ENCODE data around the gene NDEL1. TPM values are rescaled to one million over a fixed set of nuclear protein-coding genes. Genes with fewer than 3 reads are reported as not detected.

Gene NDEL1, protein sequence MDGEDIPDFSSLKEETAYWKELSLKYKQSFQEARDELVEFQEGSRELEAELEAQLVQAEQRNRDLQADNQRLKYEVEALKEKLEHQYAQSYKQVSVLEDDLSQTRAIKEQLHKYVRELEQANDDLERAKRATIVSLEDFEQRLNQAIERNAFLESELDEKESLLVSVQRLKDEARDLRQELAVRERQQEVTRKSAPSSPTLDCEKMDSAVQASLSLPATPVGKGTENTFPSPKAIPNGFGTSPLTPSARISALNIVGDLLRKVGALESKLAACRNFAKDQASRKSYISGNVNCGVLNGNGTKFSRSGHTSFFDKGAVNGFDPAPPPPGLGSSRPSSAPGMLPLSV
- total RNA-seq (10 to 100 TPM; 24.6 to 54.8 (median 44.7) TPM), polyA plus RNA-seq (10 to 100 TPM; 34.2 to 79.2 (median 37.6) TPM)
- long read RNA-seq, donor 1, transcript NDEL1-203 (10 exons, 1,858 nt) = major isoform, 9 of 17 reads
- long read RNA-seq, donor 1, partial matches to known transcripts = 1 of 17 reads
- long read RNA-seq, donor 1, other reads (novel, unspliced or antisense) = 2 of 17 reads
- long read RNA-seq, donor 2, transcript NDEL1-203 (10 exons, 1,858 nt) = major isoform, 10 of 22 reads
- long read RNA-seq, donor 2, transcript NDEL1-204 (1 exons, 3,927 nt) = minor isoform, 5 of 22 reads
- long read RNA-seq, donor 2, partial matches to known transcripts = 1 of 22 reads
- long read RNA-seq, donor 2, other reads (novel, unspliced or antisense) = 5 of 22 reads

GRCh38 chr17:8435245-8436168 lies at the start of gene NDEL1:
Gene NDEL1 (plus strand): TSS chr17:8435884. CDS start chr17:8444272, 8,388 bp downstream.
- Histone ChIP-seq H3K9me3 (no peaks in the 10 kb centered on the region), H3K4me3 (peak within 1 kb of the TSS; percentile 84), H3K4me1 (peaks cover 16% of the 10 kb centered on the region), H3K36me3 (ENCODE audit: insufficient read depth in 1 of 2, low read depth in 1 of 2) (peaks cover 0 to 12% of the 10 kb centered on the region in 2 donors), H3K27ac (peak within 1 kb of the TSS; percentile 98), H3K27me3 (ENCODE audit: insufficient read depth in 3 of 3, low read length in 2 of 3) (no peaks in the 10 kb centered on the region)
- ATAC-seq = peak; percentile 96 to 99 (median 97)
- DNase-seq = peak; percentile 99 to 100
- intact Hi-C loops (cut with DNase I) = no loop called here
- TF ChIP-seq, protein P1, sequence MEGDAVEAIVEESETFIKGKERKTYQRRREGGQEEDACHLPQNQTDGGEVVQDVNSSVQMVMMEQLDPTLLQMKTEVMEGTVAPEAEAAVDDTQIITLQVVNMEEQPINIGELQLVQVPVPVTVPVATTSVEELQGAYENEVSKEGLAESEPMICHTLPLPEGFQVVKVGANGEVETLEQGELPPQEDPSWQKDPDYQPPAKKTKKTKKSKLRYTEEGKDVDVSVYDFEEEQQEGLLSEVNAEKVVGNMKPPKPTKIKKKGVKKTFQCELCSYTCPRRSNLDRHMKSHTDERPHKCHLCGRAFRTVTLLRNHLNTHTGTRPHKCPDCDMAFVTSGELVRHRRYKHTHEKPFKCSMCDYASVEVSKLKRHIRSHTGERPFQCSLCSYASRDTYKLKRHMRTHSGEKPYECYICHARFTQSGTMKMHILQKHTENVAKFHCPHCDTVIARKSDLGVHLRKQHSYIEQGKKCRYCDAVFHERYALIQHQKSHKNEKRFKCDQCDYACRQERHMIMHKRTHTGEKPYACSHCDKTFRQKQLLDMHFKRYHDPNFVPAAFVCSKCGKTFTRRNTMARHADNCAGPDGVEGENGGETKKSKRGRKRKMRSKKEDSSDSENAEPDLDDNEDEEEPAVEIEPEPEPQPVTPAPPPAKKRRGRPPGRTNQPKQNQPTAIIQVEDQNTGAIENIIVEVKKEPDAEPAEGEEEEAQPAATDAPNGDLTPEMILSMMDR (IDR thresholded peaks at IDR 0.05) = no peak
- WGBS, 3 donors = 2 to 4% (median 3%) methylated on average over 41 to 68 of the region's 68 CpGs

DNA sequence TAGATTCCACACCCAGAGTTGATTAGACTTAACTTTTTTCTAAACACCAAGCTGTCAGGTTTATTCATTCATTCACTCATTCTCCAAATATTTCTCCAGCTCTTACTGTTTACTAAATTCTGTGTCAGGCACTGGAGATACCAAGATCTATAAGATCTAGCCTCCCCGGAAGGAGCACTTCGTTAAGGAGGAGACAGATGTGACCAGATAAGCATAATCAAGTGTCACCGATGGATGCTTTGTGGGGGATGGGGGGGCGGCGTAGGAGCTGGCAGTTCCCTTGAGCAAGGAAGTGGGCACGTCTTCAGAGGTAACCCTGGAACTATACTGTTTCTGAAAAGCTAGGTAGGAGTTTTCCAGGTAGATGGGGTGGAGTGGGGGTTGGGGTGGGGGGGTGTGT lies 48.8 kb upstream of the NDEL1 start:
- H3K4me3 ChIP-seq = no peak overlapping the region
- H3K9me3 ChIP-seq = no peaks in the 10 kb centered on the region
- DNase-seq (no peak), ATAC-seq (no peak)
- H3K27ac ChIP-seq = no peak overlapping the region
- peaks cover 2 to 3% of the 10 kb centered on the region in 2 donors for H3K36me3 ChIP-seq (ENCODE audit: insufficient read depth in 1 of 2, low read depth in 1 of 2)
- TF ChIP-seq, protein P1 (IDR thresholded peaks at IDR 0.05) = no peak
- WGBS, 3 donors = 77 to 84% (median 78%) methylated on average over 6 of the region's 6 CpGs
- intact Hi-C loops (cut with DNase I) = no loop called here
- peaks cover 4% of the 10 kb centered on the region for H3K4me1 ChIP-seq
- H3K27me3 ChIP-seq (ENCODE audit: insufficient read depth in 3 of 3, low read length in 2 of 3) = peaks cover 0 to under 1% (median 0%) of the 10 kb centered on the region in 3 donors

GRCh38 chr17:8387914-8388651 lies 47.6 kb upstream of the NDEL1 start:
- ATAC-seq = no peak
- no peaks in the 10 kb centered on the region for H3K9me3 ChIP-seq
- TF ChIP-seq, protein P1 (IDR thresholded peaks at IDR 0.05) = no peak
- peaks cover 0 to 8% (median 6%) of the 10 kb centered on the region in 3 donors for H3K27me3 ChIP-seq (ENCODE audit: insufficient read depth in 3 of 3, low read length in 2 of 3)
- no peak overlapping the region for H3K27ac ChIP-seq
- WGBS, 3 donors = 83 to 87% (median 84%) methylated on average over 7 of the region's 7 CpGs
- DNase-seq = no peak
- intact Hi-C loops (cut with DNase I) = no loop called here
- H3K4me1 ChIP-seq = no peaks in the 10 kb centered on the region
- H3K4me3 ChIP-seq = no peak overlapping the region
- no peaks in the 10 kb centered on the region for H3K36me3 ChIP-seq (ENCODE audit: insufficient read depth in 1 of 2, low read depth in 1 of 2)

GRCh38 chr17:8391711-8392110 lies 44.0 kb upstream of the NDEL1 start:
- 20 to 25% (median 20%) methylated on average over 9 of the region's 9 CpGs for WGBS, 3 donors
- H3K9me3 ChIP-seq = no peaks in the 10 kb centered on the region
- TF ChIP-seq, protein P1 (IDR thresholded peaks at IDR 0.05) = no peak
- DNase-seq = no peak
- intact Hi-C loops (cut with DNase I) = no loop called here
- H3K36me3 ChIP-seq (ENCODE audit: insufficient read depth in 1 of 2, low read depth in 1 of 2) = no peaks in the 10 kb centered on the region
- no peak overlapping the region for H3K27ac ChIP-seq
- H3K27me3 ChIP-seq (ENCODE audit: insufficient read depth in 3 of 3, low read length in 2 of 3) = peaks cover 0 to 40% (median 16%) of the 10 kb centered on the region in 3 donors
- H3K4me3 ChIP-seq = no peak overlapping the region
- no peaks in the 10 kb centered on the region for H3K4me1 ChIP-seq
- ATAC-seq = no peak
